Upper lobe of left lung (tissue), 6 donors: ENCODE results near the gene EPYC. TPM values are rescaled to one million over a fixed set of nuclear protein-coding genes. Genes with fewer than 3 reads are reported as not detected.

ENCODE experiments used
- ATAC-seq, 2 donors: fragments of 200-7000 bp; cut with Tn5 transposase; one replicate each; pipeline ENCODE4 v1.9.1; 2022; ENCODE audit warnings: mild to moderate bottlenecking in 2 of 2, moderate library complexity in 2 of 2; ENCODE audit not compliant: low FRiP score in 2 of 2
- DNase-seq, 2 donors: peaks; one replicate each; pipeline ENCODE4 v3.0.0-alpha.2; 2019 to 2020
- H3K27ac ChIP-seq, 4 donors: fragments of 200-600 bp; sonication (generic); one replicate each; pipeline ENCODE4 v1.5.1; 2016 to 2019
- H3K27me3 ChIP-seq, 4 donors: fragments of 200-600 bp; sonication (generic); one replicate each; pipeline ENCODE4 v1.5.1; 2017 to 2019
- H3K36me3 ChIP-seq, 4 donors: fragments of 200-600 bp; sonication (generic); one replicate each; pipeline ENCODE4 v1.5.1; 2016 to 2019
- H3K4me1 ChIP-seq, 4 donors: fragments of 200-600 bp; sonication (generic); one replicate each; pipeline ENCODE4 v1.5.1; 2018 to 2019
- H3K4me3 ChIP-seq, 4 donors: fragments of 200-600 bp; sonication (generic); one replicate each; pipeline ENCODE4 v1.5.1; 2017 to 2019; ENCODE audit warnings: mild to moderate bottlenecking in 2 of 4, moderate library complexity in 1 of 4
- H3K9me3 ChIP-seq, 4 donors: fragments of 200-600 bp; sonication (generic); one replicate each; pipeline ENCODE4 v1.5.1; 2018 to 2019
- EP300 ChIP-seq, 4 donors: sonication (generic); formaldehyde crosslinking; IDR thresholded peaks; one replicate each; pipeline ENCODE4 v1.5.1; 2017; ENCODE audit warnings: antibody characterized with exemption in 4 of 4, control low read depth in 2 of 4
- POLR2A ChIP-seq, 4 donors: fragments of 450-650 bp; IDR thresholded peaks; one replicate each; pipeline ENCODE4 v1.5.1; 2016 to 2017; ENCODE audit warnings: antibody characterized with exemption in 4 of 4, mild to moderate bottlenecking in 2 of 4
- POLR2AphosphoS5 ChIP-seq, 2 donors: sonication (generic); formaldehyde crosslinking; IDR thresholded peaks; one replicate each; pipeline ENCODE4 v1.5.1; 2017; ENCODE audit warnings: antibody characterized with exemption in 2 of 2
- WGBS, 2 donors: methylation state at CpG; one replicate each; pipeline ENCODE4 v1.1.5; 2017 to 2018; 5-methylcytosine and 5-hydroxymethylcytosine counted together
- total RNA-seq, 6 donors: library from RNA; depleted of rRNA in 4 of 6; stranded (reverse); fragments of >200 nt in 4 of 6; gene quantifications; one replicate each; pipeline versions ENCODE4 v1.1.0 to v1.2.1, GENCODE V29; 2016 to 2021
- TF ChIP-seq, protein P1 (sequence below), 6 experiments: fragments of 450-650 bp in 4 of 6; fragments of 200-600 bp in 2 of 6; sonication (generic) in 2 of 6; IDR thresholded peaks; one replicate each; pipeline ENCODE4 v1.5.1; 2016 to 2019; ENCODE audit warnings: antibody characterized with exemption in 6 of 6
- donor health status: DM: no; HTN: no; CAD: no; lungs with moderate emphysema.
- donor health status: DM: no; HTN: yes; CAD: no; lungs with severe emphysema.

EPYC gene
- total RNA-seq, 6 donors from 2014 or later, result not detected

DNA sequence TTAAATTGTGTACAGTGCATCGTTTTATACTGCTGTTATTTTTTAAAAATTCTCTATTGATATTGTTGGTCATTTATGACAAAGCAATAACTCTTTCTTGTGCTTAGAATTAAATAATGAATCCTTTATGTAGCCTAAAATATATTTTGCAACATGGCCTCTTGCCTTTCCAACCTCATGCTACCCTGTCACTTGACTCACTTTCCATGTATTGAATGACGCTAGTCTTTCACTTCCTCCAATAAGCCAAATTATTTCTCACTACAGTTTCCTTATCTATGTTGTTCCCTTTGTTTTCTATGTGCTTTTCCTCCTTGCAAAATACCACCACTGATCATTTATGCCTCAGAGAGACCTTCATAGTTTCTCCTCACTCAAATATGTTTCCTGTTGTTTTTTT, 16.3 kb upstream of the EPYC start:
- WGBS, 2 donors, result 76 to 79% methylated on average over 2 of the region's 2 CpGs
- DNase-seq (no peak), ATAC-seq (no peak)
- Histone ChIP-seq H3K4me1 (no peaks in the 10 kb centered on the region), H3K9me3 (no peaks in the 10 kb centered on the region), H3K36me3 (no peaks in the 10 kb centered on the region), H3K27me3 (no peaks in the 10 kb centered on the region), H3K4me3 (no peak overlapping the region), H3K27ac (no peak overlapping the region)
- TF ChIP-seq EP300 (IDR thresholded peaks at IDR 0.05) (no peak), POLR2AphosphoS5 (IDR thresholded peaks at IDR 0.05) (no peak), POLR2A (IDR thresholded peaks at IDR 0.05) (no peak)
- TF ChIP-seq, protein P1, sequence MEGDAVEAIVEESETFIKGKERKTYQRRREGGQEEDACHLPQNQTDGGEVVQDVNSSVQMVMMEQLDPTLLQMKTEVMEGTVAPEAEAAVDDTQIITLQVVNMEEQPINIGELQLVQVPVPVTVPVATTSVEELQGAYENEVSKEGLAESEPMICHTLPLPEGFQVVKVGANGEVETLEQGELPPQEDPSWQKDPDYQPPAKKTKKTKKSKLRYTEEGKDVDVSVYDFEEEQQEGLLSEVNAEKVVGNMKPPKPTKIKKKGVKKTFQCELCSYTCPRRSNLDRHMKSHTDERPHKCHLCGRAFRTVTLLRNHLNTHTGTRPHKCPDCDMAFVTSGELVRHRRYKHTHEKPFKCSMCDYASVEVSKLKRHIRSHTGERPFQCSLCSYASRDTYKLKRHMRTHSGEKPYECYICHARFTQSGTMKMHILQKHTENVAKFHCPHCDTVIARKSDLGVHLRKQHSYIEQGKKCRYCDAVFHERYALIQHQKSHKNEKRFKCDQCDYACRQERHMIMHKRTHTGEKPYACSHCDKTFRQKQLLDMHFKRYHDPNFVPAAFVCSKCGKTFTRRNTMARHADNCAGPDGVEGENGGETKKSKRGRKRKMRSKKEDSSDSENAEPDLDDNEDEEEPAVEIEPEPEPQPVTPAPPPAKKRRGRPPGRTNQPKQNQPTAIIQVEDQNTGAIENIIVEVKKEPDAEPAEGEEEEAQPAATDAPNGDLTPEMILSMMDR (IDR thresholded peaks at IDR 0.05), result no peak

DNA sequence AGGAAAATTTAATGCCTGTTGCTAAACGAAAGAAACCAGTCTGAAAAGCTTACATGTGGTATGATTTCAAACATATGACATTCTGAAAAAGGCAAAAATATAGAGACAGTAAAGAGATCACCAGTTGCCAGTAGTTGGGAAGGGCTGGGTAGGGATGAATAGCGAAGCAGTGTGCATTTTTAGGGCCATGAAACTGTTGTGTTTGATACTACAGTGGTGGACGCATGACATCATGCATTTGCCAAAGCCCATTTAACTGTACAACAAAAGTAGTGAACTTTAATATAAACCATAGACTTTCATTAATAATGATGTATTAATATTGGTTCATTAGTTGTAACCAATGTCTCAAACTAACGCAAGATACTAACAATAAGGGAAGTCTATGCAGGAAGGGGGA, 14.7 kb upstream of the EPYC start:
- H3K4me3 ChIP-seq, result no peak overlapping the region
- H3K27ac ChIP-seq, result no peak overlapping the region
- no peaks in the 10 kb centered on the region for H3K27me3 ChIP-seq
- H3K36me3 ChIP-seq, result no peaks in the 10 kb centered on the region
- DNase-seq (no peak), ATAC-seq (no peak)
- no peaks in the 10 kb centered on the region for H3K9me3 ChIP-seq
- TF ChIP-seq EP300 (IDR thresholded peaks at IDR 0.05), result no peak
- TF ChIP-seq, protein P1 (IDR thresholded peaks at IDR 0.05), result no peak
- TF ChIP-seq POLR2A (IDR thresholded peaks at IDR 0.05), result no peak
- no peak for TF ChIP-seq POLR2AphosphoS5 (IDR thresholded peaks at IDR 0.05)
- no peaks in the 10 kb centered on the region for H3K4me1 ChIP-seq
- 84 to 89% methylated on average over 4 of the region's 4 CpGs for WGBS, 2 donors

DNA sequence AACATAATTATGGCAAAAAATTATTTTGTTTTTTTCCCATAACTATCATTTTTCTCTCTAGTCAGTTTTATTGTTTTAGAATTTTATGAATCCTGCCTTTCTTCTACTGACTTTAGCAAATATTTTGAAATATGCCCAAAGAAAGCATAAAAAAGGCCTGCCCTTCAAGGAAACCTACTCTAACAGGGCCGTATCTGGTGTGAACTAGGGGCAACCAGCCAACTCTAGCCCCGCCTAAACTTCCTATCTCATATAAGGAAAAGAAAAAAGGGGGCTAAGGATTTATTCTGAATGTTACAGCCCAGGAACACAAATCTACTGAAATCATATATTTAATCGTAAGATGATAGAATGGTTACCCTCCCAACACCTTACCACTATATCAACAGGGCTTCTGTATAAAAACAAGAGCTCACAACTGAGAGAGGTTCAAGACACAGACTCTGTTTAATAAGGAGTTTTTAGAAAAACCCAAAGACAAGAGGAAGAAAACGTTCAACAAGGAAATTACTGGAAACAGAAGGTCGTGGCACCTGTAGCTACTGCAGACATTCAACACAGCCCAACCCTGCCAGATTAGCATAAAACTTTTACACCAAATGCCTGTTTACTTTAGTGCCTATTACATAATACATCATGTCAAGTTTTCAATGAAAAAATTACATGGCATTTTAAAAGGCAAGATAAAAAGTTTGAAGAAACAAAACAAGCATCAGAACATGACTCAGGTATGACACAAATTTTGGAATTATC, 12.9 kb upstream of the EPYC start:
- Histone ChIP-seq H3K4me3 (no peak overlapping the region), H3K27ac (no peak overlapping the region), H3K36me3 (no peaks in the 10 kb centered on the region), H3K9me3 (no peaks in the 10 kb centered on the region), H3K4me1 (no peaks in the 10 kb centered on the region), H3K27me3 (no peaks in the 10 kb centered on the region)
- DNase-seq, result no peak
- TF ChIP-seq EP300 (IDR thresholded peaks at IDR 0.05) (no peak), POLR2AphosphoS5 (IDR thresholded peaks at IDR 0.05) (no peak), POLR2A (IDR thresholded peaks at IDR 0.05) (no peak)
- TF ChIP-seq, protein P1 (IDR thresholded peaks at IDR 0.05), result no peak
- ATAC-seq, result no peak
- 44 to 52% methylated on average over 5 of the region's 5 CpGs for WGBS, 2 donors

DNA sequence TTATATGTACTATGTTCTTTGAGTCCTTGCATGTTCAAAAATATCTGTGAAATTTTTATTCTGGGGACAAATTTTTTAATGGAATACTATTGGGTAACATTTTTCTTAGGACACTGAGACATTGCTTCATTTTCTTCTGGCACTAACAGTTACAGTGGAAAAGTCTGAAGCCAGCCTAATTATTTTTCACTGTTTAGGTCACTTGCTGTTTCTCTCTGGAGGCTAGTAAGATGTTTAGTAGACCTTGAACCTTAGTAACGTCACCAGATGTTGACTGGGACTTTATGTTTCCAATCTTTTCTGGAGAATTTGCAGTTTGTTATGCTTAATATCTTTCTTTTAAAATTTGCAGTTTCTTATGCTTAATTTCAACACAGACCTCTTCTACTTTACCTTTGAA, 12.3 kb upstream of the EPYC start:
- Histone ChIP-seq H3K36me3 (no peaks in the 10 kb centered on the region), H3K27me3 (no peaks in the 10 kb centered on the region), H3K4me1 (no peaks in the 10 kb centered on the region), H3K9me3 (no peaks in the 10 kb centered on the region), H3K4me3 (no peak overlapping the region), H3K27ac (no peak overlapping the region)
- ATAC-seq (peak in 1 of 2 donors; percentile 67), DNase-seq (no peak)
- TF ChIP-seq EP300 (IDR thresholded peaks at IDR 0.05), result no peak
- 65 to 81% methylated on average over 1 of the region's 1 CpG for WGBS, 2 donors

DNA sequence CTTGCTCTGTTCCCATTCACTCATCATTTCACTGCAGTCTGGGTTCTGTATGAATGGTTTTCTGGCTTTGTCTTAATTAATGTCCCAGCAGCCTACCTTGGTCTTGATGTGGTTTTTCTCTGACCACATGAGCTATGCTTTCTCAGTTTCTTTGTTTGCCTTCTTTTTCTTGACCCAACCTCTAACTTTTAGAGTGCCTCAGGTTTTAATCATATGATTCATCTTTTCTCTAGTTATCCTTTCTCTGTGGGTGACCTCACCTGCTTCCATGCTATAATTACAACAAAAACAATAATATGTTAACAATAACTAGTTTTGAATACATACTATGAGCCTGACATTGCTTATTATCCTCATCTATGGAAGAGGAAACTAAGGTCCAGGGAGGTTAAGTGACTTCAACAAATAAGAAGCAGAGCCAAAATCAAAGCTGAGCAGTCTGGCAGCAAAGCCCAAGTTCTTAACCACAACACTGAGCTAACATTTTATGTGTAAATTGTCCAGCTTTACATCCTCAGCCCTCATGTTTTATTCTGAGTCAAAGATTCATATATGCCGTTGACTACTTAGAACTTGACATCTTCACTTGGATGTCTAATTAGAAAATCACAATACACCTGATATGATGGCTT, 4.7 kb upstream of the EPYC start:
- Histone ChIP-seq H3K4me1 (no peaks in the 10 kb centered on the region), H3K36me3 (no peaks in the 10 kb centered on the region), H3K27me3 (no peaks in the 10 kb centered on the region), H3K4me3 (no peak overlapping the region), H3K9me3 (no peaks in the 10 kb centered on the region), H3K27ac (no peak overlapping the region)
- no peak for ATAC-seq
- WGBS, 2 donors, result 81 to 86% methylated on average over 1 of the region's 1 CpG
- TF ChIP-seq EP300 (IDR thresholded peaks at IDR 0.05), result no peak
- TF ChIP-seq, protein P1 (IDR thresholded peaks at IDR 0.05), result no peak
- TF ChIP-seq POLR2AphosphoS5 (IDR thresholded peaks at IDR 0.05), result no peak
- no peak for TF ChIP-seq POLR2A (IDR thresholded peaks at IDR 0.05)
- DNase-seq, result no peak
